GM21526 (cell line): ENCODE data around the gene S1PR4.
"Not testable (repeated sequence)": the region's sequence is repeated elsewhere in the genome, so short reads cannot be mapped to it uniquely, and the experiment has no call there.

ENCODE experiments used
- ATAC-seq: cut with Tn5 transposase; IDR thresholded peaks from one replicate; pipeline ENCODE4 v1.9.1; 2021; ENCODE audit warnings: moderate library complexity; ENCODE audit not compliant: unreplicated experiment, low FRiP score

Gene S1PR4

GRCh38 chr19:3151563-3152418 lies 26.8 kb upstream of the S1PR4 start:
- ATAC-seq, result no peak

GRCh38 chr19:3152419-3152780 lies 26.2 kb upstream of the S1PR4 start:
- no peak for ATAC-seq

- no peak for ATAC-seq
Observed at GRCh38 chr19:3153286-3154230, 25.0 kb upstream of the S1PR4 start.

- not testable (repeated sequence) for ATAC-seq
Observed at GRCh38 chr19:3154447-3154846, 24.1 kb upstream of the S1PR4 start.

GRCh38 chr19:3154957-3155736 lies 23.4 kb upstream of the S1PR4 start:
- ATAC-seq, result no peak

- no peak for ATAC-seq
Observed at GRCh38 chr19:3157096-3157845, 21.3 kb upstream of the S1PR4 start.

GRCh38 chr19:3159565-3159964 lies 19.0 kb upstream of the S1PR4 start:
- no peak for ATAC-seq

GRCh38 chr19:3160219-3160618 lies 18.4 kb upstream of the S1PR4 start:
- no peak for ATAC-seq

- ATAC-seq, result no peak
Observed at GRCh38 chr19:3161453-3161852, 17.1 kb upstream of the S1PR4 start.

GRCh38 chr19:3162418-3163229 lies 15.9 kb upstream of the S1PR4 start:
- no peak for ATAC-seq

- no peak for ATAC-seq
Observed at GRCh38 chr19:3163230-3163886, 15.2 kb upstream of the S1PR4 start.

GRCh38 chr19:3163943-3164342 lies 14.6 kb upstream of the S1PR4 start:
- ATAC-seq, result no peak

- no peak for ATAC-seq
Observed at GRCh38 chr19:3167533-3168272, 10.9 kb upstream of the S1PR4 start.

GRCh38 chr19:3171894-3172672 lies 6.5 kb upstream of the S1PR4 start:
- no peak for ATAC-seq

GRCh38 chr19:3172673-3173000 lies 5.9 kb upstream of the S1PR4 start:
- ATAC-seq, result not testable (repeated sequence)

GRCh38 chr19:3175781-3176714 lies 2.5 kb upstream of the S1PR4 start:
- no peak for ATAC-seq
